GM18499 (cell line): Measurements from ENCODE around the gene MARCHF10.

Experiments
- ATAC-seq: cut with Tn5 transposase; IDR thresholded peaks from one replicate; pipeline ENCODE4 v1.9.1; 2021; ENCODE audit warnings: moderate number of reproducible peaks; ENCODE audit not compliant: insufficient read depth, unreplicated experiment

The MARCHF10 gene

GRCh38 chr17:62722625-62723024 is 85.5 kb downstream of the MARCHF10 start:
- ATAC-seq: no peak

GRCh38 chr17:62720126-62720850 is 87.8 kb downstream of the MARCHF10 start:
- no peak for ATAC-seq

- ATAC-seq: no peak
These were observed 88.5 kb downstream of the MARCHF10 start for GRCh38 chr17:62719586-62719985.

GRCh38 chr17:62718429-62718828 is 89.7 kb downstream of the MARCHF10 start:
- ATAC-seq: no peak

- ATAC-seq: no peak
These were observed 90.2 kb downstream of the MARCHF10 start for GRCh38 chr17:62717889-62718288.

GRCh38 chr17:62717589-62717855 is 90.6 kb downstream of the MARCHF10 start:
- no peak for ATAC-seq

GRCh38 chr17:62716834-62717588 is 91.1 kb downstream of the MARCHF10 start:
- ATAC-seq: no peak

- ATAC-seq: no peak
These were observed 92.2 kb downstream of the MARCHF10 start for GRCh38 chr17:62715882-62716390.

- no peak for ATAC-seq
These were observed 93.9 kb downstream of the MARCHF10 start for GRCh38 chr17:62714016-62714777.

GRCh38 chr17:62713086-62713881 is 94.8 kb downstream of the MARCHF10 start:
- no peak for ATAC-seq

GRCh38 chr17:62712171-62712581 is 95.9 kb downstream of the MARCHF10 start:
- no peak for ATAC-seq

GRCh38 chr17:62708587-62708986 is 99.5 kb downstream of the MARCHF10 start:
- no peak for ATAC-seq

GRCh38 chr17:62707425-62707739 is 100.7 kb downstream of the MARCHF10 start:
- no peak for ATAC-seq

GRCh38 chr17:62706598-62707424 is 101.3 kb downstream of the MARCHF10 start:
- no peak for ATAC-seq

GRCh38 chr17:62705778-62706597 is 102.1 kb downstream of the MARCHF10 start:
- ATAC-seq: no peak

- no peak for ATAC-seq
These were observed 102.8 kb downstream of the MARCHF10 start for GRCh38 chr17:62705156-62705777.

- no peak for ATAC-seq
These were observed 103.6 kb downstream of the MARCHF10 start for GRCh38 chr17:62704381-62704971.
